ENCODE data around the gene TNFRSF1A. TPM values are rescaled to one million over a fixed set of nuclear protein-coding genes. Genes with fewer than 3 reads are reported as not detected.

The TNFRSF1A gene
- total RNA-seq, 1 donor from 2014 or later: 528 TPM

GRCh38 chr12:6334940-6335450 is 6.9 kb downstream of the TNFRSF1A start:
- DNase-seq (ENCODE audit: low spot score in 2 of 2): no peak
- Histone ChIP-seq H3K4me1 (peaks cover 24 to 56% of the 10 kb centered on the region in 2 donors), H3K27me3 (no peaks in the 10 kb centered on the region), H3K4me3 (peak overlapping the region; percentile 90 to 93), H3K36me3 (peaks cover 45 to 48% of the 10 kb centered on the region in 2 donors), H3K9me3 (no peaks in the 10 kb centered on the region), H3K27ac (peak overlapping the region; percentile 97 to 98)
- intact Hi-C loops (cut with DNase I): loop anchor here (5.0 kb wide), 2 partner anchors 108 to 137 kb away; partner anchors contain the start of gene VAMP1
- TF ChIP-seq, protein P1, sequence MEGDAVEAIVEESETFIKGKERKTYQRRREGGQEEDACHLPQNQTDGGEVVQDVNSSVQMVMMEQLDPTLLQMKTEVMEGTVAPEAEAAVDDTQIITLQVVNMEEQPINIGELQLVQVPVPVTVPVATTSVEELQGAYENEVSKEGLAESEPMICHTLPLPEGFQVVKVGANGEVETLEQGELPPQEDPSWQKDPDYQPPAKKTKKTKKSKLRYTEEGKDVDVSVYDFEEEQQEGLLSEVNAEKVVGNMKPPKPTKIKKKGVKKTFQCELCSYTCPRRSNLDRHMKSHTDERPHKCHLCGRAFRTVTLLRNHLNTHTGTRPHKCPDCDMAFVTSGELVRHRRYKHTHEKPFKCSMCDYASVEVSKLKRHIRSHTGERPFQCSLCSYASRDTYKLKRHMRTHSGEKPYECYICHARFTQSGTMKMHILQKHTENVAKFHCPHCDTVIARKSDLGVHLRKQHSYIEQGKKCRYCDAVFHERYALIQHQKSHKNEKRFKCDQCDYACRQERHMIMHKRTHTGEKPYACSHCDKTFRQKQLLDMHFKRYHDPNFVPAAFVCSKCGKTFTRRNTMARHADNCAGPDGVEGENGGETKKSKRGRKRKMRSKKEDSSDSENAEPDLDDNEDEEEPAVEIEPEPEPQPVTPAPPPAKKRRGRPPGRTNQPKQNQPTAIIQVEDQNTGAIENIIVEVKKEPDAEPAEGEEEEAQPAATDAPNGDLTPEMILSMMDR (IDR thresholded peaks at IDR 0.05): no peak

GRCh38 chr12:6334359-6334758 is 7.5 kb downstream of the TNFRSF1A start:
- H3K9me3 ChIP-seq: no peaks in the 10 kb centered on the region
- no peak for DNase-seq (ENCODE audit: low spot score in 2 of 2)
- H3K4me1 ChIP-seq: peaks cover 24 to 56% of the 10 kb centered on the region in 2 donors
- no peaks in the 10 kb centered on the region for H3K27me3 ChIP-seq
- H3K27ac ChIP-seq: peak overlapping the region; percentile 97 to 98
- TF ChIP-seq, protein P1 (IDR thresholded peaks at IDR 0.05): no peak
- H3K4me3 ChIP-seq: peak overlapping the region; percentile 90 to 93
- H3K36me3 ChIP-seq: peaks cover 51 to 55% of the 10 kb centered on the region in 2 donors
- intact Hi-C loops (cut with DNase I): no loop called here

- no peak for DNase-seq (ENCODE audit: low spot score in 2 of 2)
- peaks cover 24 to 54% of the 10 kb centered on the region in 2 donors for H3K4me1 ChIP-seq
- H3K27me3 ChIP-seq: no peaks in the 10 kb centered on the region
- TF ChIP-seq, protein P1 (IDR thresholded peaks at IDR 0.05): no peak
- no peaks in the 10 kb centered on the region for H3K9me3 ChIP-seq
- H3K36me3 ChIP-seq: peaks cover 59 to 63% of the 10 kb centered on the region in 2 donors
- no peak overlapping the region for H3K4me3 ChIP-seq
- intact Hi-C loops (cut with DNase I): no loop called here
- peak overlapping the region; percentile 97 to 98 for H3K27ac ChIP-seq
These were observed 8.3 kb downstream of the TNFRSF1A start for GRCh38 chr12:6333566-6333965.

DNA sequence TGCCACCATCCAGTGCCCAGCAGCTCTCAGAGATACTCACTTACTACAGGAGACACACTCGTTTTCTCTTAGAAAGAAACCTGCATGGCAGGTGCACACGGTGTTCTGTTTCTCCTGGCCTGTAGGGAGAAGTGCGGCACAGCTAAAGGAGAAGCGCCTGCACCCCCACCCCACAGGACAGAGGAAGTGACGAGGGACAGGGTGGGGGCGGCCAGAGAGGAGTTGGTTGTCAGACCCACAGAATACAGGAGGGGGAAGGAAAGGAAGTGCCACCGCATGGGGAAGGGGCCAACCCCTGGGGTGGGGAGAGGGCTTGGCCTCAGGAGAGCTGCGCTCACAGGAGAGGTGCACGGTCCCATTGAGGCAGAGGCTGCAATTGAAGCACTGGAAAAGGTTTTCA is 8.8 kb downstream of the TNFRSF1A start:
- intact Hi-C loops (cut with DNase I): no loop called here
- H3K9me3 ChIP-seq: no peaks in the 10 kb centered on the region
- peaks cover 64 to 68% of the 10 kb centered on the region in 2 donors for H3K36me3 ChIP-seq
- H3K4me3 ChIP-seq: no peak overlapping the region
- no peak for DNase-seq (ENCODE audit: low spot score in 2 of 2)
- peaks cover 24 to 52% of the 10 kb centered on the region in 2 donors for H3K4me1 ChIP-seq
- peak overlapping the region in 1 of 2 donors; percentile 49 for H3K27ac ChIP-seq
- TF ChIP-seq, protein P1 (IDR thresholded peaks at IDR 0.05): no peak
- no peaks in the 10 kb centered on the region for H3K27me3 ChIP-seq

GRCh38 chr12:6332459-6332858 is 9.4 kb downstream of the TNFRSF1A start:
- TF ChIP-seq, protein P1 (IDR thresholded peaks at IDR 0.05): no peak
- H3K9me3 ChIP-seq: no peaks in the 10 kb centered on the region
- intact Hi-C loops (cut with DNase I): no loop called here
- H3K27me3 ChIP-seq: no peaks in the 10 kb centered on the region
- peak overlapping the region; percentile 49 to 57 for H3K27ac ChIP-seq
- H3K4me1 ChIP-seq: peaks cover 24 to 50% of the 10 kb centered on the region in 2 donors
- H3K4me3 ChIP-seq: no peak overlapping the region
- peaks cover 69 to 70% of the 10 kb centered on the region in 2 donors for H3K36me3 ChIP-seq
- no peak for DNase-seq (ENCODE audit: low spot score in 2 of 2)

All from ascending aorta (tissue), 2 donors.